NCI-H2227 (cell line): ENCODE results near the gene JMJD1C.
"Not testable (repeated sequence)": the region's sequence is repeated elsewhere in the genome, so short reads cannot be mapped to it uniquely, and the experiment has no call there.

Source experiments
- DNase-seq: peaks from one replicate; lab custom pipeline; 2025; ENCODE audit not compliant: unreplicated experiment; lab: John Stamatoyannopoulos, UW

Gene JMJD1C

DNA sequence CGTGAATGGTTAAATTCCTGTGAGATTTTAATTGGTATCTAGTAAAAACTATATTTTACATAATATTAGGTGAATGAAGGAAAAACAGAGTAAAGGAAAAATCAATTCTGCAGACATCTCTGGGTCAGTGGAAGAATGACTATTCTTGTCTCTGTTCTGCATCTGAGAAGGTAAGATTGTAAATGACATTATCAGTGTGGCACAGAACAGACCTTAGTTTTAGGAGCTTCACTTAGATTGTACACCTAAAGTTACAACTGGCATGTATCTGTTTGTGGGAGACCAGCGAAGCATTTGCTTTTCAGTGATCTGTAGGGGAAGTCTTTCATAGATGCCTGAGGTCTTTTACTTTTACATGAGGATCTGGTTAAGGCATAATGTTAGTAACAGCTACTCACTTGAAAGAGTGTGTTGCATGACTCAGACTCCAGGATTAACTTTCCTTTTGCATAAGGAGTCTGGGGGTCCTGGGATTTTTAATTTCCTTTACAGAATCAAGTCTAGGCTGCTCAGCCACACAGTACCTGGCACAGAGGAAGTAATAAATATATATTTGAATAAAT lies 56.2 kb downstream of the JMJD1C start:
- DNase-seq = no peak

DNA sequence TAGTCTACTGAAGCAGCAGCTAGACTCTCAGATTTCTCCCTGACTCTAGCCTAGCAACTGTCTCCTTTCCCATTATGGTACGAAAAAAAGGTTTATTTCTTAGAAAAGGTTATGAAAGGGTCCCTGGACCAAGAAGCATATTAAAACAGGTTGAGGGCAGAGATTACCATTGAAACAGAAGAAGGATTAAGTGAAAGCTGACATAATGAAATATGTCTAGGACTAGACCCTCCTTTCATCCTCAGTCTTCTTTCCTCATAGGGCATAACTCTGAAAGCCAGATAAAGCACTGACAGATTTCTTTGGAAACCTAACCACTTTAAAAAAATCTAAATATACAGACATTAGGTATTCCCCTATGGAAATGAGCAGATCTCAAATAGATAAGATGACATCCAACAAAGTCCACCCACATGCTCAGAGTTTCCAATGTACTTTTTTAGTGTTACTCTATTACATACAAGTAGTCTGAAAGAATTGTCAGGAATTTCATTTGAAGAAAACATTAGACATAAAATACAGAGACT lies 58.6 kb downstream of the JMJD1C start:
- no peak for DNase-seq

DNA sequence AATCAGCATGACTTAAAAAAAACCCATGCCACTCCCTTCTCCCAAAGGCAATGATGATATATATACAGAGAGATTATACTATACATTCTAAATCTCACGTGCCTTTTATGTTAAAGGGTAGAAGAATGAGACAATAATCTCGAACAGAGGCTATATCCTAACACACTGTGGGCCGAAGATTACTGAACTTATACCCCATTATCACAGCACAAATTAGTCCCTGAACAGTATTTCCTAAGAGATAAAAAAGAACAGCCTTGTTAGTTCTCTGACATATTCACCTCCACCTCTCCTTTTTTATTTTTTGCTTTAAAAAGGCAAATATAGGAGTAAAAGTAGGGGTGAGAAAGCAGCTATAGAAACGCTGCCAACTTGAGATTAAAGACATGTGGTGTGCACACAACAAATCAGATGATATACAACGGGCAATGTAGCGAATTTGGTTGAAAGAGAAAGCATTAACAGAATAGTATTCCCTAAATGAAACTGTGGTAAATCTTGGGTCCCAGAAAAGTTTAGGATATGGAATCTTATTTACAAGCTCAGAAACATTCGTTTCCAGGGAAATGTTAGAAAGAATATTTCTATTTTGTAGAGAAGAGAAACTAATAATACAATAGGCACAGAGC lies 69.5 kb downstream of the JMJD1C start:
- DNase-seq = no peak

DNA sequence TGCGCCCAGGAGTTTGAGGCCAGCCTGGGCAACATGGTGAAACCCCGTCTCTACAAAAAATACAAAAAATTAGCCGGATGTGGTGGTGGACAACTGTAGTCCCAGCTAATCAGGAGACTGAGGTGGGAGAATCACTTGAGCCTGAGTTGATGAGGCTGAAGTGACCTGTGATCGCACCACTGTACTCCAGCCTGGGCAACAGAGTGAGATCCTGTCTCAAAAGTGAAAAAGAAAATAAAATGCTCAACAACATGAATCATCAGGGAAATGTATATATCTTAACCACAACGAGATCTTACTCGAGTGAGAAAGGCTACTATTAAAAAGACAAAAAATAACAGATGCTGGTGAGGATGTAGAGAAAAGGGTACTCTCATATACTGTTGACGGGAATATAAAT lies 72.7 kb downstream of the JMJD1C start:
- DNase-seq = no peak

DNA sequence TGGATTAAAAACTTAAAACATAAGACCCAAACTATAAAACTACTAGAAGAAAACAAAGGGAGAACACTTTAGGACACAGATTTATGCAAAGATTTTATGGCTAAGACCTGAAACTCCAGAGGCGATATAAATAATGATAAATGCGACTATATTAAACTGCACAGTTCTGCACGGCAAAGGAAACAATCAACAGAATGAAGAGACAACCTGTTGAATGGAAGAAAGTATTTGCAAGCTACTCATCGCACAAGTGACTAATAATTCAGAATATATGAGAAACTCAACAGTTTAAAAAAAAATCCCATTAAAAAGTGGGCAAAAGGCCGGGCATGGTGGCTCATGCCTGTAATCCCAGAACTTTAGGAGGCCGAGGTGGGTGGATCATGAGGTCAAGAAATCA lies 73.6 kb downstream of the JMJD1C start:
- DNase-seq = no peak

DNA sequence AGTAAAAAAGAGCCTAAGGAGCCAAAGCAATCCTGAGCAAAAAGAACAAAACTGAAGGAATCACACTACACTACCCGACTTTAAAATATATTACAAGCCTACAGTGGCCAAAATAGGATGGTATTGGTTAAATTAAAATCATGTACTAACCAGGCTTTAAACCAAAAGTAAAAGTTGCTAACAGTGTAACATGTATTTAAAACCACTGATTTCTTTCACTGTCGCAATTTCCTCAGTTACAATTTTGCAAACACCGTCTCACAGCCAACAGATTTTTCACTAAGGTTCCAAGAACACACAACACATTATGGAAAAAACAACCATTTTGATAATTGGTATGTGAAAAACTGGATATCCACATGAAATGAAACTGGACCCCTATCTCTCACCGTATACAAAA lies 74.0 kb downstream of the JMJD1C start:
- no peak for DNase-seq

DNA sequence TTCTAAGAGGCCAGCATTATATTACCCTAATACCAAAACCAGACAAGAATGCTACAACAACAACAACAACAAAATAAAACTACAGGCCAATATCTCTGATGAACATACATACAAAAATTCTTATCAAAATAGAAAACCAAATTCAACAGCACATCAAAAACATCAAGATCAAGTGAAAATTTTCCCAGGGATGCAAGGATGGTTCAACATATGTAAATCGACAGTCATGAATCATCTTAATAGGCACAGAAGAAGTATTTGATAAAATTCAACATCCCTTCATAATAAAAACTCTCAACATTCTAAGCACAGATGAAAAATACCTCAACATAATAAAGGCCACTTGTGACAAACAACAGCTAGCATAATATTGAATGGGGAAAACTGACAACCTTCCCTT lies 75.3 kb downstream of the JMJD1C start:
- DNase-seq = no peak

DNA sequence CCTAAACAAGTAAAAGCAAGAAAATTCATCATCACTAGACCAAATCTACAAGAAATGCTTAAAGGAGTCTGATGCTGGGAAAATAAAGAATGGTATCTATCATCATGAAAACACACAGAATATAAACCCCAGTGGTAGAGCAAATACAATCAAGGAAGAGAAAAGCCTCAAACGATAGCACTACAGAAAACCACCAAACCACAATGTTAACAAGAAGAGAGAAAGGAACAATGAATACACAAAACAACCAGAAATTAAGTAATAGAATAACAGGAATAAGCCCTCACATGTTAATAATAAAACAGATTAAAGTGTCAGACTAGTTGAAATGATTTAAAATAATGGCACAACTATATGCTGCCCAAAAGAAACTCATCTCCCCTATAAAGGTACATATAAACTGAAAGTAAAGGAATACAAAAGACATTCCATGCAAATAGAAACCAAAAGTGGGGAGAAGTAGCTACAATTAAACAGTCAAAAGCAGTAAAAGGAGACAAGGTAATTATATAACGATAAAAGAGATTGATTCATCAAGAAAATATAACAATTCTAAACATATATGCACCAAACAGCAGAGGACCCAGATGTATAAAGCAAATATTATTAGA lies 77.3 kb downstream of the JMJD1C start:
- no peak for DNase-seq

DNA sequence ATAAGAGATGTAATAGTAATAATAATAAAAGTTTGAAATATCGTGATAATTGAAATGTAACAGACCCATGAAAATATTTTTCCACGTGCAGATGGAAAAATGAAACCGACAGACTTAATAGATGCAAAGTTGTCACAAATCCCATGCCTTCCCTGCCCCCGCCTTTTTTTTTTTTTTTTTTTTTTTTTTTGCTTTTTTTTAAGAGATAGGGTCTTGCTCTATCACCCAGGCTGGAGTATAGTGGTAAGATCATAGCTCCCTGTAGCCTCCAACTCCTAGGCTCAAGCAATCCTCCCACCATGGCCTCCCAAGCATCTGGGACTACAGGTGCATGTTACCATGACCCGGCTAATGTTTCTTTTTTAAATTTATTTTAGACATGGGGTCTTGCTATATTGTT lies 80.5 kb downstream of the JMJD1C start:
- no peak for DNase-seq

DNA sequence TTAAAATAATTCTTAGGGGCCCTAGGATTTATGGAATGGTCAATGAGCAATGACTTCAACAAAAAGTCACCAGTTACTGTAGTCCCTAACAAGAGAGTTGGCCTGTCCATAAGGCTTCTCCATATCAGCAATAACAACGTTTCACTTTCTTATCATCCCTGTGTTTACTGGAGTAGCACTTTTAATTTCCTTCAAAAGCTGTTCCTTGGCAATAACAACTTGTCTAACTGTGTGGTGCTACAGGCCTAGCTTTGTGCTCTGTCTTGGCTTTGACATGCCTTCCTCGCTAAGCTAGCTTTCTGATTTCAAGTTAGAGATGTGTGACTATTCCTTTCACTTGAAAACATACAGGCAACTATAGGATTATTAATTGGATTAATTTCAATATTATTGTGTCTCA lies 81.1 kb downstream of the JMJD1C start:
- no peak for DNase-seq

DNA sequence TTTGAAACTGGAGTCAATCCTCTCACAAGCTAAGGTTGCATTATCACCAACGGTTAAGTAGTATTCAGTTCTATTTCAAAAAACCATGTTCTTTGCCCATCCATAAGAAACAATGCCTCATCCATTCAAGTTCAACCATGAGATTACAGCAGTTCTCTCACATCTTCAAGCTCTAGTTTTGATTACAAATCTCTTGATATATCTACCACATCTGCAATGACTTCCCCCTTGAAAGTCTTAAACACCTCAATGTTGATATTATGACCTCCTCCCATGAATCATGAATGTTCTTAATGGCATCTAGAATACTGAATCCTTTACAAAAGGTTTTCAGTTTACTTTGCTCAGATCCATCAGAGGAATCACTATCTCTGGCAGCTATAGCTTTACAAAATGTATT lies 81.8 kb downstream of the JMJD1C start:
- no peak for DNase-seq

DNA sequence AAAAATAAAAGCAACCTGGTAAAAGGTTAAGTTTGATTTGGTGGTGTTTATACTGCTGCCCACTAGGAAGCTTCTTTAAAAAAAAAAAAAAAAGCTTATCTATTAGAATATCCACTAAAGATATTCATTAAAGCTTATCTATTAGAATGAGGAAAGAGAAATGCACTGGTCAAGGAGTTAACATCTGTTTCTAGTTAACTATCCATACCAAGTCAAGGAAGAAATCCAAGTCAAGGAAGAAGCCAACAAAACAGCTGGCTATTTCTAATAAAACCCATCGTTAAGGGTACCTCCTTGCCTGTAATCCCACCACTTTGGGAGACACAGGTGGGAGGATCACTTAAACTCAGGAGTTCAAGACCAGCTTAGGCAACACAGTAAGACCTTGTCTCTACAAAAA lies 82.6 kb downstream of the JMJD1C start:
- DNase-seq = no peak

DNA sequence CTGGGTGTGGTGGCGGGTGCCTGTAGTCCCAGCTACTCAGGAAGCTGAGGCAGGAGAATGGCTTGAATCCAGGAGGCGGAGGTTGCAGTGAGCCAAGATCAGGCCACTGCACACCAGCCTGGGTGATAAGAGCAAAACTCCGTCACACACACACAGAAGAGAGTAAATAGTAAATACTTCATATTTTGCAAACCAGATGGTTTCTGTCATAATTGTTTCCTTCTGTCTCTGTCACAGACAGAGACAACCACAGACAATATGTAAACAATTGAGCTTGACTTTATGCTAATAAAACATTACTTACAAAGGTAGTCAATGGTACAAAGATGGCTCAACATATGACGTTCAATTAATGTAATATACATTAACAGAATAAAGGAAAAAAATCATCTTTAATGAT lies 83.7 kb downstream of the JMJD1C start:
- no peak for DNase-seq

DNA sequence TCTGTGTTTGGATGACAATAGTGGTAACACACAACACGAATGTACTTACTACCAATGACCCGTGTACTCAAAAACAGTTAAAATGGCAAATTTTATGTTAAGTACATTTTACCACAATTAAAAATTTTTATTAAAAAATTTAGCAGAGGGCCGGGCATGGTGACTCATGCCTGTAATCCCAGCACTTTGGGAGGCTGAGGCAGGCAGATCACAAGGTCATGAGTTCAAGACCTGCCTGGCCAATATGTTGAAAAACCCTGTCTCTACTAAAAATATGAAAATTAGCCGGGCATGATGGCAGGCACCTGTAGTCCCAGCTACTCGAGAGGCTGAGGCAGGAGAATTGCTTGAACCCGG lies 88.5 kb downstream of the JMJD1C start:
- not testable (repeated sequence) for DNase-seq

DNA sequence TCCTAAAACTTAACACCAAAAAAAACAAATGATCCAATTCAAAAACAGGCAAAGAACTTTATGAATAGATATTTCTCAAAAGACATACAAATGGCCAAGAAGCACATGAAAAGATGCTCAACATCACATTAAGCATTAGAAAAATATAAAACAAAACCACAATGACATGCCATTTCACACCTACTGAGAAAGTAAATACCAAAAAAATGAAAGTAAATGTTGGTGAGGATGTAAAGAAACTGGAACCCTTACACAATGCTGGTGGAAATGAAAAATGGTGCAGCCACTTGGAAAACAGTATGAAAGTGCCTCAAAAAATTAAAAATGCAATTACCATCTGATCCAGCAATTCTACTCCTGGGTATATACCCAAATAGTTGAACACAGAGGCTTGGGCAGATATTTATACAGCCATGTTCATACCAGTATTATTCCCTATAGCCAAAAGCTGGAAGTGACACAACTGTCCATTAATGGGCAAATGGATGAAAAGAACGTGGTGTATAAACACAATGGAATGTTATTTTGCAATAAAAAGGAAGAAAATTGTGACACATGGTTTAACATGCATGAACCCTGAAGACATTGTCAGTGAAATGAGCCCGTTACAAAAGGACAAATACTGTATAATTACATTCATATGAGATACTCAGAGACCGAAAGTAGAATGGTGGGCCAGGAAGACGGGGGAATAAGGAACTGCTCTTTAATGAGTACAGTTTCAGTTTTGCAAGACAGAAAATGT lies 89.0 kb downstream of the JMJD1C start:
- no peak for DNase-seq

DNA sequence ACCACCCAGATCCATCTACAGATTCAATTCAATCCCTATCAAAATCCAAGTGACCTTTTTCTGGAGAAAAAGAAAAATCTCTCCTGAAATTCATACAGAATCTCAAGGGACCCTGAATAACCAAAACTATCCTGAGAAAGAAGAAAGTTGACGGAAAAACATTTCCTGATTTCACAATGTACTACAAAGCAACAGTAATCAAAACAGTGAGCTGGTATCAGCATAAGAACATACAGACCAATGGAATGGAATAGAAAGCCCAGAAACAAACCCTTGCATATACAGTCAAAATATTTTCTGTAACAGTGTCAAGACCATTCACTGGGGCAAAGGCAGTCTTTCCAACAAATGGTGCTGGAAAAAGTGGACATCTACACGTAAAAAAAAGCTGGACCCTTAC lies 89.9 kb downstream of the JMJD1C start:
- DNase-seq = no peak

DNA sequence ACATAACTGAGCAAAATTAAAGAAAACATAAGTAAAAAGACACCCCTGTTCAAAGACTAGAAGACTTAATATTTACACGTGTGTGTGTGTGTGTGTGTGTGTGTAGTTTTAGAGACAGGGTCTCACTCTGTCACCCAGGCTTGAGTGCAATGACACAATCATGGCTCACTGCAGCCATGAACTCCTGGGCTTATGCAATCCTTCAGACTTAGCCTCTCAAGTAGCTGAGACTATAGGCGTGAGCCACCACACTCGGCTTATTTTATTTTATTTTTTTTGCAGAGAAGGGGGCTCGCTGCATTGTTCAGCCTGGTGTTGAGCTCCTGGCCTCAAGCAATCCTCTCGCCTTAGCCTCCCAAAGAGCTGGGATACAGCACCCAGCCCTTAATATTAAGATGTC lies 90.3 kb downstream of the JMJD1C start:
- DNase-seq = no peak

DNA sequence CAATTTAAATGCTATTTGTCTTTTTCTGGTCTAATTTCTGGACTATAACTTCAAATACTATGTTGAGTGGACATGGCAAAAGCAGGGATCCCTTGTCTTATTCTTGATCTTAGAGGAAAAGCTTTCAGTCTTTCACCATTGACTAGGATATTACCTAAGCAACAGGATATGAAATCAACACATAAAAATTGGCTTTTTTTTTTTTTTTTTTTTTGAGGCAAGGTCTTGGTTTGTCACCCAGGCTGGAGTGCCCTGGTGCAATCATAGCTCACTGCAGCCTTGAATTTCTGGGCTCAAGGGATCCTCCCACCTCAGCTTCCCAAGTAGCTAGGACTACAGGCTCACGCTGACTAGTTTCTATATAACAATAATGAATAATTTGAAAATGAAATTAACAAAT lies 90.8 kb downstream of the JMJD1C start:
- DNase-seq = no peak

DNA sequence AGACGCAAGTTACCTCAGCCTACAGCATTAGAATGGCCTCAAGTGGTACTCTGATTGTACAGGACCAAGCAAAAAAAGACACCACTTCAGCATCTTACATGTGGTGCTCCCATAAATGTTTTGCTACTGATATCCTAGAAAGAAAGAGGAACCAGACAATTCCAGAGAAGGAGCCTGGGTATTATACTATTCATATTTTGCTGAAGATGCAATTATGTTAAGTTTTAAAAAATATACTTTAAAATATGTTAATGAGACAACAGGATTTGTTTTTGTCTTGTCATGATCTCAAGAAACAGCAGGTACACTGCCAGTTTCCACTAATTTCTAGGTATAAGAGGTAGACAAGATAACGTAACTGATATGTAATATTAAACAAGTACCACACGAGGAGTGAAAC lies 92.6 kb downstream of the JMJD1C start:
- DNase-seq = no peak

DNA sequence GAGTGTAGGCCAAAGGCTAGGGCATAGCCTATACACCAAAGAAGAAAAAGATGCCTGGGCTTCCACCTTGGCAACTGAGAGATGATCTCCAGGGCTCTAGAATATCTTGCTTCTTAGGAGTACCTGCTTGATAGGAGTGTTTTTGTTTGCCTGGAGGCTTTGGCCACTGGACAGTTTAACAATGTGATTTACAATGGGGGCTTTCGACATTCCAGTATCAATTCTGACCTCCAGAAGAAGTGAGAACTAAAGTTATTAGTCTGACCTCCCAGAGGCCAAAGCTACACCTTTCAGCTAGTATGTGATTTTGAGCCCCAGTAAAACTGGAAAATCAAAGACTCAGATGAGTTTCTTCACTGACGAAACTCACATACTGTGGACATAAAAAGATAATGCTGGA lies 96.1 kb downstream of the JMJD1C start:
- DNase-seq = no peak

DNA sequence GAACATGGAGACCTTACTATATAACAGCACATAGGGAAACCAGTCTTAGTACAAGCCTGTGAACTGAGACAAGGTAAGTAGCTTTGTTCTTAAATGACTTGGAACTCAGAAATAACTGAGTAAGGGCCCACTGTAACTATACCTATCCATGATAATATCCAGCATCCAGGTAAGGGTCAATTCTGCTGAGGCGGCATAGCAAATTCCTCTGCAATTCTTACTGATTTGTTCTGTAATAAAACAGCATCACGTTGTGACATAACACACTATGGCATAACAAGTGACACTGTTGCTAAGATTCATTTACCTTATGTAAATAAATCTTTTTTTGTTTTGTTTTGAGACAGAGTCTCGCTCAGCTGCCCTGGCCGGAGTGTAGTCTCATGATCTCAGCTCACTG lies 97.4 kb downstream of the JMJD1C start:
- DNase-seq = no peak

DNA sequence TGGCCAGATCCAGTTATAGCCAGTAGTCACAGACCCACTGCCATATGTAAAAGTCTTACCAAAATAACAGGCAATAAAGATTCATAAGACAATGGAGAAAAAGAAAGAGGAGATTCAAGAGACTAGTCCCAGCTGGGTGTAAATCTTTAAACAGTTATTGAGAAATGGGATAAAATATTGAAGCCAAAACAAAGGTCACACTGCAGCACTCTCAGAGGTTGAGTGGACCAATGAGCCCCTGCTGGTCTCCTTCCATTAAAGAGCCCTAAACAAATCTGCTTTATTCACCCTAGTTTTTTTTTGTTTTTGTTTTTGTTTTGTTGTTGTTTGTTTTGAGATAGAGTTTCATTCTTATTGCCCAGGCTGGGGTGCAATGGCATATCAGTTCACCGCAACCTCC lies 98.8 kb downstream of the JMJD1C start:
- DNase-seq = no peak
